GM12878 (cell line): ENCODE results near the gene LIN7A. TPM values are rescaled to one million over a fixed set of nuclear protein-coding genes. Genes with fewer than 3 reads are reported as not detected.
A peak's percentile ranks its signal among the peaks of the same experiment; 100 is the strongest.

ENCODE experiments used
- ATAC-seq: fragments of 200-7000 bp; cut with Tn5 transposase; 3 replicates; pipeline ENCODE4 v1.9.1; 2020; ENCODE audit warnings: mild to moderate bottlenecking, moderate library complexity
- BruUV-seq: library from RNA; stranded (reverse); fragments of 400-500 nt; replicated peaks from 2 replicates; lab custom pipeline; 2021; lab: Mats Ljungman, UMichigan
- CTCF ChIA-PET: fragments of 300-600 bp; sonication (Branson Sonifier 250); formaldehyde crosslinking; extraction: SDS; loops from one replicate; lab custom pipeline; 2021; ENCODE audit warnings: inconsistent platforms; lab: Yijun Ruan, JAX
- POLR2A ChIA-PET: fragments of 350-600 bp; formaldehyde crosslinking; extraction: SDS; loops from one replicate; lab custom pipeline; 2021; ENCODE audit warnings: inconsistent platforms; lab: Charles Lee
- RAD21 ChIA-PET: fragments of 300-600 bp; sonication (Branson Sonifier 250); formaldehyde crosslinking; loops from one replicate; lab custom pipeline; 2023; ENCODE audit warnings: antibody characterized with exemption; ENCODE audit not compliant: unreplicated experiment; lab: Charles Lee
- SMC1A ChIA-PET: fragments of 300-600 bp; sonication (Branson Sonifier 250); formaldehyde crosslinking; loops from one replicate; lab custom pipeline; 2023; ENCODE audit not compliant: unreplicated experiment, uncharacterized antibody; lab: Charles Lee
- DNase-seq: peaks from one replicate; pipeline ENCODE4 v3.0.0-alpha.2; 2011; ENCODE audit warnings: low read depth, low spot score
- FAIRE-seq: peaks from 3 replicates; lab custom pipeline; 2011; peaks lifted over from hg19 to GRCh38; lab: Jason Lieb, UNC
- H2AFZ ChIP-seq: 2 replicates; pipeline ENCODE4 v1.6.0; 2011; ENCODE audit warnings: low read depth, low read length, control low read depth; ENCODE audit not compliant: control insufficient read depth
- H3K27ac ChIP-seq: 2 replicates; pipeline ENCODE4 v1.5.1; 2011; ENCODE audit warnings: control low read depth; ENCODE audit not compliant: control insufficient read depth, insufficient read depth
- H3K27me3 ChIP-seq, 2 experiments: replicated peaks in 1 of 2; 2 replicates each; pipeline versions ENCODE4 v1.6.0 to v1.6.1; 2011; ENCODE audit warnings: low read length in 1 of 2; ENCODE audit not compliant: control insufficient read depth in 2 of 2, insufficient read depth in 2 of 2
- H3K36me3 ChIP-seq, 2 experiments: 2 replicates each; pipeline ENCODE4 v1.5.1; 2011; ENCODE audit warnings: low read length in 1 of 2; ENCODE audit not compliant: control insufficient read depth in 2 of 2, insufficient read depth in 2 of 2
- H3K4me1 ChIP-seq: 2 replicates; pipeline ENCODE4 v1.6.1; 2011; ENCODE audit warnings: mild to moderate bottlenecking, low read length, moderate library complexity, mixed read lengths; ENCODE audit not compliant: control insufficient read depth, insufficient read depth
- H3K4me2 ChIP-seq: 2 replicates; pipeline ENCODE4 v1.6.0; 2011; ENCODE audit warnings: control low read depth; ENCODE audit not compliant: control insufficient read depth, insufficient read depth
- H3K4me3 ChIP-seq: fragments of 200-600 bp; sonication (generic); 2 replicates; pipeline ENCODE4 v1.5.1; 2016
- H3K79me2 ChIP-seq: 2 replicates; pipeline ENCODE4 v1.6.0; 2011; ENCODE audit warnings: low read length; ENCODE audit not compliant: control insufficient read depth, insufficient read depth
- H3K9ac ChIP-seq: 2 replicates; pipeline ENCODE4 v1.8.0; 2011; ENCODE audit warnings: low read length, control low read depth, mixed read lengths; ENCODE audit not compliant: control insufficient read depth, insufficient read depth
- H3K9me3 ChIP-seq: replicated peaks from 3 replicates; pipeline ENCODE4 v1.5.1; 2011; ENCODE audit warnings: mild to moderate bottlenecking, low read length; ENCODE audit not compliant: control insufficient read depth, insufficient read depth
- H4K20me1 ChIP-seq: 2 replicates; pipeline ENCODE4 v1.6.0; 2011; ENCODE audit not compliant: control insufficient read depth, insufficient read depth
- ATF7 ChIP-seq: fragments of 450-650 bp; IDR thresholded peaks from 2 replicates; pipeline ENCODE4 v1.6.1; 2016; ENCODE audit warnings: low read depth, mild to moderate bottlenecking
- CHD4 ChIP-seq: fragments of 200-600 bp; sonication (generic); IDR thresholded peaks from 2 replicates; pipeline ENCODE4 v1.6.1; 2016; ENCODE audit warnings: mild to moderate bottlenecking
- FOXM1 ChIP-seq: IDR thresholded peaks from 2 replicates; pipeline ENCODE4 v1.6.1; 2012; ENCODE audit warnings: low read depth, mild to moderate bottlenecking, inconsistent platforms, low read length, moderate library complexity
- GABPA ChIP-seq: IDR thresholded peaks from 2 replicates; pipeline ENCODE4 v1.6.1; 2014; ENCODE audit warnings: antibody characterized with exemption, low read depth, mild to moderate bottlenecking, inconsistent platforms
- HCFC1 ChIP-seq: fragments of 150-350 bp; IDR thresholded peaks from 2 replicates; pipeline ENCODE4 v1.6.1; 2014; ENCODE audit warnings: low read length
- NFIC ChIP-seq: IDR thresholded peaks from 2 replicates; pipeline ENCODE4 v1.6.1; 2012; ENCODE audit warnings: low read depth, mild to moderate bottlenecking, inconsistent platforms, low read length, moderate library complexity
- PAX5 ChIP-seq: IDR thresholded peaks from 2 replicates; pipeline ENCODE4 v1.6.1; 2011; ENCODE audit warnings: low read depth, low read length, borderline replicate concordance
- REST ChIP-seq: IDR thresholded peaks from 2 replicates; pipeline ENCODE4 v1.6.1; 2012; ENCODE audit warnings: mild to moderate bottlenecking, low read depth, low read length
- SREBF1 ChIP-seq: IDR thresholded peaks from 2 replicates; pipeline ENCODE4 v1.6.1; 2012; ENCODE audit warnings: mild to moderate bottlenecking, low read length
- TCF12 ChIP-seq: IDR thresholded peaks from 2 replicates; pipeline ENCODE4 v1.6.1; 2011; ENCODE audit warnings: low read depth, mild to moderate bottlenecking, low read length
- WGBS: methylation state at CpG from one replicate; pipeline ENCODE4 v1.1.6; 2016; ENCODE audit warnings: low lambda C conversion rate; ENCODE audit not compliant: insufficient replicate concordance, insufficient coverage; ENCODE audit errors: missing lambda C conversion rate; 5-methylcytosine and 5-hydroxymethylcytosine counted together
- in situ Hi-C: fragments of 300-500 bp; cut with MboI; formaldehyde crosslinking; loops from 9 replicates; pipeline ENCODE4 v1.14.3; 2018; ENCODE audit warnings: mixed read lengths
- intact Hi-C: fragments of 100-400 bp; cut with micrococcal nuclease; formaldehyde crosslinking; loops from one replicate; pipeline ENCODE4 v1.14.2; 2022; ENCODE audit not compliant: unreplicated experiment
- polyA plus RNA-seq, 11 experiments: library from polyadenylated mRNA; depleted of rRNA in 4 of 11; unstranded in 6 of 11; stranded (reverse) in 5 of 11; fragments of >200 nt; fragmentation: Nextera tagmentation in 4 of 11; fragmentation: Illumina TruSeq in 1 of 11; extraction: Ambion mirVana in 4 of 11; extraction: Trizol in 1 of 11; gene quantifications; 1 replicate in 1 of 11; 2 replicates in 10 of 11; pipeline versions ENCODE4 v1.2.1 to v1.2.3, GENCODE V29; 2011 to 2016; ENCODE audit warnings: inconsistent platforms in 2 of 11, missing spikeins in 2 of 11, low read depth in 1 of 11
- total RNA-seq, 4 experiments: library from RNA; depleted of rRNA in 3 of 4; stranded (reverse); fragments of >200 nt in 3 of 4; fragmentation: Illumina TruSeq in 1 of 4; extraction: Trizol in 1 of 4; gene quantifications; 2 replicates each; pipeline versions ENCODE4 v1.2.1 to v1.2.3, GENCODE V29; 2013 to 2021

The LIN7A gene
- total and polyA plus RNA-seq, 10 of the 15 experiments (the other 5 are each of a cell fraction or from before 2014, with no cell fraction given), result 0.04 to 0.93 (median 0.35) TPM; not detected in 1

GRCh38 chr12:80766897-80767296 is 170.8 kb downstream of the LIN7A start:
- no peak for FAIRE-seq
- intact Hi-C loops (loop anchor here (5.0 to 10.0 kb wide), 2 partner anchors 40 to 572 kb away; no protein-coding TSS in a partner anchor), in situ Hi-C loops (loop anchor here (10.0 kb wide), 1 partner anchor 292 kb away; no protein-coding TSS in a partner anchor)
- WGBS, result 5% methylated on average over 2 of the region's 2 CpGs
- no peak overlapping the region for H3K9ac ChIP-seq
- peak; percentile 91 for ATAC-seq
- H2AFZ ChIP-seq, result no peak overlapping the region; the same call in 1 of the 2 replicates
- no peak overlapping the region for H3K4me2 ChIP-seq
- H3K4me1 ChIP-seq, result no peaks in the 10 kb centered on the region
- no peak overlapping the region for H3K27ac ChIP-seq
- CTCF ChIA-PET, result no interaction called here
- RAD21 ChIA-PET, result no interaction called here
- TF ChIP-seq FOXM1 (peak; percentile 21; the same call in 1 of the 2 replicates), HCFC1 (no peak), REST (no peak), TCF12 (no peak), CHD4 (no peak), PAX5 (no peak), NFIC (peak; percentile 35; the same call in 1 of the 2 replicates), ATF7 (0 out of 2 replicates have a peak, but pooled peaks have one; percentile 13), SREBF1 (no peak), GABPA (no peak)
- DNase-seq, result peak; percentile 35
- no peaks in the 10 kb centered on the region; the same call in 2 of the 3 replicates for H3K9me3 ChIP-seq
- no peaks in the 10 kb centered on the region for H3K36me3 ChIP-seq
- no peaks in the 10 kb centered on the region for H4K20me1 ChIP-seq
- H3K79me2 ChIP-seq, result no peaks in the 10 kb centered on the region
- POLR2A ChIA-PET, result no interaction called here
- SMC1A ChIA-PET, result no interaction called here
- H3K4me3 ChIP-seq, result no peak overlapping the region
- no TSS peak for BruUV-seq
- no peaks in the 10 kb centered on the region for H3K27me3 ChIP-seq
